Measurements from ENCODE around the gene ZNF483.
"Not testable (repeated sequence)": the region's sequence is repeated elsewhere in the genome, so short reads cannot be mapped to it uniquely, and the experiment has no call there.

Gene ZNF483

DNA sequence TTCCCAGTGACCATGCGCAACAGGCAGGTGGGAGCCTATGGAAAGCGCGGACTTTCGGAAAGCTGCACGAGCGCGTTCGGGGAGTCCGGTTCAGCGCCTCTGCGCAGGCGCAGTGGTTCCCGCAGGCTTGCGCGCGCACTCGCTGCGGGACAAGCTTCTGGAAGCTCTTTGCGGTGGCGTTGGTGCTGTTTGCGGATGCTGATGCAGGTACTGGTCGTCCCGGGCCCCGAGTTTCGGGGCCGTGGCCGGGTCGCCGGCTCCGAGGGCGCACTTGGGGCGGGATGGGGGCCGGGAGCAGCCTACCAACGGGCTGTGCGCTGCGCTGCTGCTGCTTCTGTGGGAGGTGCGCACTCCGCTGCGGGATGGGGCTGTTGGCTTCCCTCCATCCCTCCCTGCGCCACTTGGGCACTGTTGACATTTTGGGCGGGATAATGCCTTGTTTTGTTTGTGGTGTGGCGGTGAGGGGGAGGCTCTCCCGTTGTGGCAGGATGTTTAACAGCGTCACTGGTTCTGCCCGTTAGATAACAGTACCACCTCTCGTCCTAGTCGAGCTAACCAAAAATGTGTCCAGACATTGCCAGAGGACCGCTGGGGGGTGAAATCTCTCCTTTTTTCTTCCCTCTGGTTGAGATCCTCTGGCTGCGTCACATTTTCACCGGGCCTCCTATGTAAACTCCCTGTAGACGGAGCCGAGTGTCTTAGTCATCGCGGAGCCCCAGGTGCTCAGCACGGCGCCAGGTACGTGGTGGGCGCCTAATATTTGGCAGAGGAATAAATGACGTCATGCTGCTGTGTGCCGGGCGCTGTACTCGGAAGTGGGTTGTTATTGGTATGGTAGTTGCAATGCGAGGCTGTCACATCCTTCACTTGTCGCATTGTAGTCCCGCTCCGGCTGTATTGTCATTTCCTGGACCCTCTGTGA lies at the start of gene ZNF483:
ZNF483 (plus strand) TSS at position 124 of the 922 bp plus-strand sequence. CDS start 2,217 bp downstream, outside the sequence.
- DNase-seq (ENCODE audit: low read depth), result peak; percentile 19

- DNase-seq (ENCODE audit: low read depth), result no peak
These were observed 49.8 kb upstream of the ZNF483 start for GRCh38 chr9:111475195-111475594.

GRCh38 chr9:111477677-111478076 lies 47.3 kb upstream of the ZNF483 start:
- DNase-seq (ENCODE audit: low read depth), result no peak

- DNase-seq (ENCODE audit: low read depth), result peak; percentile 19
These were observed 42.9 kb upstream of the ZNF483 start for GRCh38 chr9:111481885-111482636.

DNA sequence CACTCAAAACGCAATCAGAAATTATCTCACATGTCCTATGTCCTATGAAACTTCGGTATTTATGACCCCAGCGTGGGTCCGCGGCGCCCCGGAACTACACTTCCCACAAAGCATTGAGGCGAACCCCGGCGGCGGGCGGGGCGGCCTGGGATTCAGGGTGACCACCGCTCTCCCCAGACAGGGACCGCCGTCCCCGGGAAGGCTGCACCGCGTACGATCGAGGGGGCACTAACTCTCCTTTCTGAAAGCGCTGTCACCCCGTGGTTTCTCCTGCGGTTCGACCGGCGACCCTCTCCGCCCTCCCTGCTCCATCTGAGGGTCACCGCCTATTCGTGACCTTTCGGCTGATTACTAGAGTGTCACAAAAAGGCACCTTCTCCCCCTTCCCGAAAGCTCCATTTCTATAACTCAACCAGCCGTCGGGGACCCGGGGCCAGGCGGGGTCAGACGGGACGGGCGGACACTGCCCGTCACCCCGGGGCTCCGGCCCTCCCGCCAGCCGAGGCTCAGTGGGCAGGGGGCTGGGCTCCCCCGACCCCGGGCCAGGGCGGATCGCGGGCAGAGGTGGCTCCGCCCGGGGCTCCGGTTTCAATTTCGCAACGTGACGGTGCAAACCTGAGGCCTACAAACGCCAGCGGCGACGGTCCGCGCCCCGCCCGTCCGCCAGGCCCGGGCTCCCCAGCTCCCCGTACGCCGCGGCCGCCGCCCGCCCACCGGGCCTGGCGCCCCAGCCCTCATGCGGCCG lies 42.1 kb upstream of the ZNF483 start:
- peak; percentile 25 for DNase-seq (ENCODE audit: low read depth)

DNA sequence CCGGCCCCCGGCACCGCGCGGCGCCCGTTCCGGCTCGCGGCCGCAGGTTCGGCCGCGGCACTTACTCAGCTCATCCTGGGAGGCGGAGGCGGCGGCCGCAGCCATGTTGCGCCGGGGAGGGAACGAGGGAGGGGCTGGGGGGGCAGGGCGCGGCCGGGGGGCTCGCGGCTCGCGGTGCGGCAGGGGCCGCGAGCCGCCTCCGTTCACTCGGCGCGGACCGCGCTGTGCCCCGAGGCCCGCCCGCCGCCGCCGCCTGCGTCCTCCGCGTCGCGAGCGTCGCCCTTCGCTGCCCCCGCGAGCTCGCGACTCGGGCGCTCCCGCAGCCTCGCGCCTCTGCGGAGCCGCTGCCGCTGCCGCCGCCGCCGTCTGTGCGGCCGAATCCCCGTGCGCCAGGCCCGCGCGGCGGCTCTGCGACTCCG lies 41.5 kb upstream of the ZNF483 start:
- DNase-seq (ENCODE audit: low read depth), result no peak

GRCh38 chr9:111483858-111484571 lies 41.0 kb upstream of the ZNF483 start, which contains the start of gene ECPAS:
Gene ECPAS (minus strand): TSS chr9:111484383. CDS start chr9:111472918, 11,465 bp downstream.
- peak; percentile 58 for DNase-seq (ENCODE audit: low read depth)

- DNase-seq (ENCODE audit: low read depth), result no peak
These were observed 40.4 kb upstream of the ZNF483 start for GRCh38 chr9:111484572-111484894.

DNA sequence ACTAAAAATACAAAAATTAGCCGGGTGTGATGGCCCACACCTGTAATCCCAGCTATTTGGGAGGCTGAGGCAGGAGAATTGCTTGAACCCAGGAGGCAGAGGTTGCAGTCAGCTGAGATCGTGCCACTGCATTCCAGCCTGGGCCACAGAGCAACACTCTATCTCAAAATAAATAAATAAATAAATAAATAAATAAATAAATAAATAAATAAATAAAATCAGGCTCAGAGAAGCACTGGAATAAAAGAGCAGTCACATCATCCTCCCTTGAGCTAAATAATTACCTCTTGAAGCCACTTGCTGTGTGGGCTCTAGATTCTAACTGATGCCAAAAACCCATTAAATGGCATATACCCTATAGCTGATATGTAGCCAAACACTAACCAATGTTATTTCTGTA lies 27.8 kb upstream of the ZNF483 start:
- not testable (repeated sequence) for DNase-seq (ENCODE audit: low read depth)

DNA sequence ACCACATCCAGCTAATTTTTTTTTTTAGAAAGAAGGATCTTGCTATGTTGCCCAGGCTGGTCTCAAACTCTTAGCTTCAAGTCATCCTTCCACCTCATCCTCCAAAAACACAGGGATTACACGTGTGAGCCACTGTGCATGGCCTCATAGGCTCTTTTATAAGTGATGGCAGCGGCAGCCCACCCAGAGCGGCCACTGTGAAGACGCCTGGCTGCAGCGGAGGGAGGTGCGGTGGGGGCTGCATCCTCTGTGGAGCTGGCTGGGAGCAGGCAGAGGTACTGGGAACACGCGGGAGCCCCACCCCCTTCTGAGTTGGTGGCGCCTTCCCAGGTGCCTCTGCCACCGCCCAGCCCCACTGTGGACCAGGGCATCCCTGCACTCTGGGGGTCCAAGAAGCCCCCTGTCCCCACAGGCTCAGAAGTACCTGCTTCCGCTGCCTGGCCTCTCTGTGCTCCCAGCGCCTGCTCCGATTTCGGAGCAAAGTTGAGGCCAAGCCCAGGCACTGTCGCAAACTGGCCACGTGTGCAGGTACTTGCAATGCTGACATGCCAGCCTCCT lies 23.9 kb upstream of the ZNF483 start:
- no peak for DNase-seq (ENCODE audit: low read depth)

- no peak for DNase-seq (ENCODE audit: low read depth)
These were observed 23.3 kb upstream of the ZNF483 start for GRCh38 chr9:111501648-111502047.

- DNase-seq (ENCODE audit: low read depth), result no peak
These were observed 22.5 kb upstream of the ZNF483 start for GRCh38 chr9:111502506-111502905.

DNA sequence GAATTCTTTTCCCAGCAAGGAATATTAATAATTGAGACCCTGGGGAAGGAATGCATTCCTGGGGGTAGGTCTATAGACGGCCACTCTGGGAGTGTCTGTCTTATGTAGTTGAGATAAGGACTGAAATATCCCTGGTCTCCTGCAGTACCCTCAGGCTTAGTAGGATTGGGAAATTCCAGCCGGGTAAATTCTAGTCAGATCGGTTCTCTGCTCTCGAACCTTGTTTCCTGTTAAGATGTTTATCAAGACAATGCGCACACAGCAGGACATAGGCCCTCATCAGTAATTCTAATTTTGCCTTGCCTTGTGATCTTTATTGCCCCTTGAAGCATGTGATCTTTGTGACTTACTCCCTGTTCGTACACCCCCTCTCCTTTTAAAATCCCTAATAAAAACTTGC lies 13.4 kb upstream of the ZNF483 start:
- not testable (repeated sequence) for DNase-seq (ENCODE audit: low read depth)

GRCh38 chr9:111514967-111515366 lies 10.0 kb upstream of the ZNF483 start:
- DNase-seq (ENCODE audit: low read depth), result no peak

- no peak for DNase-seq (ENCODE audit: low read depth)
These were observed 8.9 kb upstream of the ZNF483 start for GRCh38 chr9:111516061-111516465.

DNA sequence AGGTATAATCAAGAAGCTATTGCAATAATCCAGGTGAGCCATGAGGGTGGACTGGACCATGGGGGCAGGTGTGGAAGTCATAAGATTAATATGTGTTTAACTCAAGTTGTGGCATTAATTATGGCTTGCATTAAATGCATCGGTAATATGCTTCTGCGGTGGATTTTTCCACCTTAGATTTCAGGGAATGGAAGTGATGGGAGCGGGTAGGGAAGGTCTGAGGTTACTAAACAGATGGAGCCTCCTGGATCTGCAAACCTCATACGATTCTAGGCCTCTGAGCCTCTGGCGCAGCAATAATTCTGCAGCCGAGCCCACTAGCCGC lies 286 bp upstream of the ZNF483 start:
- no peak for DNase-seq (ENCODE audit: low read depth)

DNA sequence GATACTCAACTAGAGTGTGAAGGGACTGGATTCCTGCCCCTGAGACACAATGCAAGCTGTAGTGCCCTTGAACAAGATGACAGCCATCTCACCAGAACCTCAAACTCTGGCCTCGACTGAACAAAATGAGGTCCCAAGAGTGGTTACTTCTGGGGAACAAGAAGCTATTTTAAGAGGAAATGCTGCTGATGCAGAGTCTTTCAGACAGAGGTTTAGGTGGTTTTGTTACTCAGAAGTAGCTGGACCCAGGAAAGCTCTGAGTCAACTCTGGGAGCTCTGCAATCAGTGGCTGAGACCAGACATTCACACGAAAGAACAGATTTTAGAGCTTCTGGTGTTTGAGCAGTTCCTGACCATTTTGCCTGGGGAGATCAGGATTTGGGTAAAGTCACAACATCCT lies 2.4 kb downstream of the ZNF483 start:
- DNase-seq (ENCODE audit: low read depth), result no peak

DNA sequence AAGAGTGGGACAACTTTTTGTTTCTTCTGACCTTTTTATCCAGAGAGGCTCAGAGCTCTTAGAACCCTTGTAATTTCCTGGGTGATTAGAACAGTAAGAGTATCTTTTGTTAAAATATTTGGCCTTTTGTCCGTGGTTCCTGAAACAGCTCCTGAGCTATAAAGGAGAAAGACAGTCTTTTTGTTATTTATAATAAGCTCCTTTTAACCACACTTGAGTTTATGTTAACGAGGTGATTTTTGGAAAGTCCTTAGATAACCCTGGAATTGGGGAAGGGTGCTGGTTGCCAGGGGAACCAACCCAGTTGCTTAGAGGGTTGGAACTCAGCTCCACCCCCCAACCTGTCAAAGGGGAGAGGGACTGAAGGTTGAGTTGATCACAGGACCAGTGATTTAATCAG lies 4.8 kb downstream of the ZNF483 start:
- DNase-seq (ENCODE audit: low read depth), result no peak

DNA sequence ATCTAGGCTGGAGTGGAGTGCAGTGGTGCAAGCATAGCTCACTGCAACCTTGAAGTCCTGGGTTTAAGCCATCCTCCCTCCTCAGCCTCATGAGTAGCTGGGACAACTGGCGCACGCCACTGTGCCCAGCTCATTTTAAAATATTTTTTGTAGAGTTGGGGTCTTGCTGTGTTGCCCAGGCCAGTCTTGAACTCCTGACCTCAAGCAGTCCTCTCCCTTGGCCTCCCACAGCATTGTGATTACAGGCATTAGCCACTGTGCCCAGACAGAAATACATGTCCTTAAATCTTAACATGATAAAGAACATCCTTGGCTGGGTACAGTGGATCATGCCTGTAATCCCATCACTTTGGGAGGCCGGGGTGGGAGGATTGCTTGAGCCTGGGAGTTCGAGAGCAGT lies 6.7 kb downstream of the ZNF483 start:
- DNase-seq (ENCODE audit: low read depth), result no peak

DNA sequence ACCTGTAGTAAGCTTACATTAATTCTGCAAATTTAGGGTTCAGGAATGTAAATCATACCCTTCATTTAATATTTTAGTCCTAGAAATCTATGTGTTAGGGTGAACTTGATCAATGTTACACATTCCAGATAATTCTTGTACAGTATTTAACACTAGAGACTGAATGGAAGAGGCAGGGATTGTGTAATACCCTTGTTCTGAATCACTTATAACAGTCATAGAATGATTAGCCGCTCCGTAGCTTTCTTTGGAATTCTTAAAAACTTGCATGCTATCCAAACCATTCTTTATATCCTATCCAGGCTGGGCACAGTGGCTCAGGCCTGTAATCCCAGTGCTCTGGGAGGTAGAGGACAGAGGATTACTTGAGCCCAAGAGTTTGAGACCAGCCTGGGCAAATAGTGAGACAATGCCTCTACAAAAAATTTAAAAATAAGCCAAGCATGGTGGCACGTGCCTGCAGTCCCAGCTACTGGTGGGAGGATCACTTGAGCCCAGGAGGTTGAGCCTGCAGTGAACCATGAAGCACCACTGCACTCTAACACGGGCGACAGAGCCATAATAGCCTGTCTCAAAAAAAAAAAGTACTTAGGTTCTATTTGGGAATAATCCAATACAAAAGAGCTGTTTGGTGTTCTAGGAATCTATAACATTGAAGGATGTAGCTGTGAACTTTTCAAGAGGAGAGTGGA lies 8.3 kb downstream of the ZNF483 start:
- no peak for DNase-seq (ENCODE audit: low read depth)
